ENCODE data around the gene ARMH2. TPM values are rescaled to one million over a fixed set of nuclear protein-coding genes. Genes with fewer than 3 reads are reported as not detected.

The ARMH2 gene
- total RNA-seq, 4 donors from 2014 or later: not detected

DNA sequence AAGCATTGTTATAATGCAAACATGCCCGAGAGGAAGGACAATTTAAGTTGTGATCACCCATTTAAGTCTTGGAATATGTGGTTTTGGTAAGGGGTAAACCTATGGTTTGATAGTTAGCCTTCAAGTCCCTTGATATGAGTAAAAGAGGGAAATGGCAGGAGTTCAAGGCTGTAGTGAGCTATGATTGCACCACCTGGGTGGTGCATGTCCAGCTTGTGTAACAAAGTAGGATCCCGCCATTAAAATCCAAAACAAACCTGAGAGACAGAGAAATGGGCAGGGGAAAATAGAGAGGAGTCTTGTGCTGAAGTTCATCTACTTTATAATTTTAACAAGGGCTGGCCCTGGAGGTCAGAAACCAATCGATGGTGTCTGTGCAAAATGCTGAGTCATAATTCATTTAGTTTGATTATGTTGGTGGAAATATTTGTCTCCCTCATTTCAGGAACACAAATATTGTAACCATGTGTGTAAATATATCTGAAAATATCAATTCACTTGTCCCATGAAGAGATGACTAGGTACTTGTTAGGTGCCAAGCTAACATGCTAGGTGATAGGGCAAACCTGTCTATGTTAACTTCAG lies 23.2 kb upstream of the ARMH2 start:
- Histone ChIP-seq H3K36me3 (no peaks in the 10 kb centered on the region), H3K4me3 (no peak overlapping the region), H3K27me3 (no peaks in the 10 kb centered on the region), H3K9me3 (no peaks in the 10 kb centered on the region), H3K4me1 (no peaks in the 10 kb centered on the region), H3K27ac (no peak overlapping the region)
- intact Hi-C loops (cut with DNase I; ENCODE audit: low total_unique reads): no loop called here
- TF ChIP-seq, protein P1, sequence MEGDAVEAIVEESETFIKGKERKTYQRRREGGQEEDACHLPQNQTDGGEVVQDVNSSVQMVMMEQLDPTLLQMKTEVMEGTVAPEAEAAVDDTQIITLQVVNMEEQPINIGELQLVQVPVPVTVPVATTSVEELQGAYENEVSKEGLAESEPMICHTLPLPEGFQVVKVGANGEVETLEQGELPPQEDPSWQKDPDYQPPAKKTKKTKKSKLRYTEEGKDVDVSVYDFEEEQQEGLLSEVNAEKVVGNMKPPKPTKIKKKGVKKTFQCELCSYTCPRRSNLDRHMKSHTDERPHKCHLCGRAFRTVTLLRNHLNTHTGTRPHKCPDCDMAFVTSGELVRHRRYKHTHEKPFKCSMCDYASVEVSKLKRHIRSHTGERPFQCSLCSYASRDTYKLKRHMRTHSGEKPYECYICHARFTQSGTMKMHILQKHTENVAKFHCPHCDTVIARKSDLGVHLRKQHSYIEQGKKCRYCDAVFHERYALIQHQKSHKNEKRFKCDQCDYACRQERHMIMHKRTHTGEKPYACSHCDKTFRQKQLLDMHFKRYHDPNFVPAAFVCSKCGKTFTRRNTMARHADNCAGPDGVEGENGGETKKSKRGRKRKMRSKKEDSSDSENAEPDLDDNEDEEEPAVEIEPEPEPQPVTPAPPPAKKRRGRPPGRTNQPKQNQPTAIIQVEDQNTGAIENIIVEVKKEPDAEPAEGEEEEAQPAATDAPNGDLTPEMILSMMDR (IDR thresholded peaks at IDR 0.05): no peak
- no peak for TF ChIP-seq POLR2A (IDR thresholded peaks at IDR 0.05)
- no peak for DNase-seq

DNA sequence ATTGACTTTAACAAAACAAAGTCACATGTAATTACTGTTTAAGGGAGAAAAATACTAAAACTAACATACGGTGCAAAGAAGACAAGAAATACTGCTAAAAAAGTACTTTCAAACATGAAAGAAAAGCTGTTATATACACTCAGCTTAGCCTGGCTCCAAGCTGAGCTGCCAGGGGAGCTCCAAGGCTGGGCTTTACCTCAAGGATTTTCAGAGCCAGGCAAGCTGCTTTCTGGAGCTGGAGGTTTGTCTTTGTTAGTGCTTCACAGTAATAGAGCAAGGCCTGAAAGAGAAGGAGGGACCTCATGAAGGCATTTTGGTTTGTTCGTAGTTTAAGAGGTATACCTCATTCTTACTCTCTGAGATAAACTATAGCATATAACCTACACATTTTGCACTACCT lies 19.6 kb upstream of the ARMH2 start:
- H3K9me3 ChIP-seq: no peaks in the 10 kb centered on the region
- intact Hi-C loops (cut with DNase I; ENCODE audit: low total_unique reads): no loop called here

DNA sequence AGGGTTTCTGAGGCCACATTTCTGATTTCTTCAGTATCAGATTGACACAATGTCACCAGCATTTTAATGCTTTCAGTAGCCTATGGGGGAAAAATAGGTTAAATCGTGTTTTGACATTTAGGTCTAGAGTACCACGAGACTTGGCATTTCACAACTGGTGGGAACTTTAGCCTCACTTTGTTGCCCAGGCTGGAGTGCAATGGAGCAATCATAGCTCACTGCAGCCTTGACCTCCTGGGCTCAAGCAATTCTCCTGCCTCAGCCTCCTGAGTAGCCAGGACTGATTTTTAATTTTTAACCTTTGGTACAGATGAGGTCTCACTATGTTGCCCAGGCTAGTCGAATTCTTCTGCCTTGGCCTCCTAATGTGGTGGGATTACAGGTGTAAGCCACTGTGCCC lies 11.0 kb upstream of the ARMH2 start:
- H3K27ac ChIP-seq: no peak overlapping the region
- TF ChIP-seq, protein P1 (IDR thresholded peaks at IDR 0.05): no peak
- TF ChIP-seq POLR2A (IDR thresholded peaks at IDR 0.05): no peak
- DNase-seq: no peak
- H3K4me3 ChIP-seq: no peak overlapping the region
- H3K9me3 ChIP-seq: no peaks in the 10 kb centered on the region
- intact Hi-C loops (cut with DNase I; ENCODE audit: low total_unique reads): no loop called here
- no peaks in the 10 kb centered on the region for H3K4me1 ChIP-seq
- H3K27me3 ChIP-seq: no peaks in the 10 kb centered on the region
- H3K36me3 ChIP-seq: no peaks in the 10 kb centered on the region

More for the DNA sequence above, 19.6 kb upstream of the ARMH2 start:
- Histone ChIP-seq H3K36me3 (no peaks in the 10 kb centered on the region), H3K4me1 (no peaks in the 10 kb centered on the region), H3K27ac (no peak overlapping the region), H3K4me3 (no peak overlapping the region), H3K27me3 (no peaks in the 10 kb centered on the region)
- TF ChIP-seq POLR2A (IDR thresholded peaks at IDR 0.05): no peak
- no peak for DNase-seq

DNA sequence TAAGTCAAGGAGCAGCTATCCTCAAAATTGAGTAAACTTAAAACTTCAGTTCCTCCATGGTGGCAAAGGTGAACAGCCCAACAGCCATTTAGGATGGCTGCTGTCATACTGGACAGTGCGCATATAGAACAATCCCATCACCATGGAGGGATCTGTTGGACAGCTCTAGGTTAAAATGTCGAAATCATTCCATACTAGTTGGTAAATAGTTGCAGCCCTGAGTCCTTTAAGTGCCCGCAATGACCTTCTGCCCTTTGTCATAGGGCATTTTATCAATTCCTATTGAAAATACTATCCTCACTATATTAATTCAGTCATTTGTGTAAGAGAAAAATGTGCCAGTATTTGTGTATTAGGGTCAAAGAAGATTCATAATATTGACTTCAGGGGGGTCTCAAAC lies 8.9 kb upstream of the ARMH2 start:
- H3K27ac ChIP-seq: no peak overlapping the region
- intact Hi-C loops (cut with DNase I; ENCODE audit: low total_unique reads): no loop called here
- H3K4me1 ChIP-seq: no peaks in the 10 kb centered on the region
- no peaks in the 10 kb centered on the region for H3K9me3 ChIP-seq
- no peak overlapping the region for H3K4me3 ChIP-seq
- no peaks in the 10 kb centered on the region for H3K27me3 ChIP-seq
- TF ChIP-seq, protein P1 (IDR thresholded peaks at IDR 0.05): no peak
- no peak for TF ChIP-seq POLR2A (IDR thresholded peaks at IDR 0.05)
- no peaks in the 10 kb centered on the region for H3K36me3 ChIP-seq
- no peak for DNase-seq

DNA sequence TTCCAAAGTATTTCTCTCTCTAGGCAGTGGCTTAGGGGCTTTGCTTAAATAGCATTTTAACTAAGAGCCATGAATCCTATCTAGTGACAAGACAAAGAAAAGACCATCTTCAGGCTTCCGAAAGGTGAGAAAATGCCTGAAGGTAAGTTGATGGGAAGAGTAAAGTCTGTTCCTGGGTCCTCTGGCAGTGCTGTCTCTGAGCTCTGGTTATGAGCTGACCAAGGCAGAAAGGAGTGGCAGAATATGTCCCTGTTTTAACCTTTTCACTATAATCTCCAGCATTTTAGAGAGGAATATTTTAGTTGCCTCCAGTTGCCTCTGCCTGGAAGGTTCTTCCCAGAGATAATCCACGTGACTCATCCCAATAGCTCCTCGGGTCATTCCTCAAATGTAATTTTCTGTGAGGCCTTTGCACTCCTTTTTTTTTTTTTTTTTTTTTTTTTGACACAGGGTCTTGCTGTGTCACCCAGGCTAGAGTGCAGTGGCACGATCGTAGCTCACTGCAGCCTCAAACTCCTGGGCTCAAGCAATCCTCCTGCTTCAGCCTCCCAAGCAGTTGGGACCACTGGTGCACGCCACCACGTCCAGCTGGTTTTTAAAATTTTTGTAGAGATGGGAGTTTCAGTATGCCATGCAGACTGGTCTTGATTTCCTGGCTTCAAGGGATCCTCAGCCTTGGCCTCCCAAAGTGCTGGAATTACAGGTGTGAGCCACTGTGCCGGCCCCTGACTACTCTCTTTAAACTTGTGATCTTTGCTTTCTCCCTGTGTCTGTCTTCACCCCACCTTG lies 3.7 kb upstream of the ARMH2 start:
- intact Hi-C loops (cut with DNase I; ENCODE audit: low total_unique reads): no loop called here
- DNase-seq: no peak
- no peak overlapping the region for H3K27ac ChIP-seq
- TF ChIP-seq, protein P1 (IDR thresholded peaks at IDR 0.05): no peak
- no peak for TF ChIP-seq POLR2A (IDR thresholded peaks at IDR 0.05)
- H3K27me3 ChIP-seq: no peaks in the 10 kb centered on the region
- H3K36me3 ChIP-seq: no peaks in the 10 kb centered on the region
- H3K4me1 ChIP-seq: no peaks in the 10 kb centered on the region
- H3K4me3 ChIP-seq: no peak overlapping the region
- H3K9me3 ChIP-seq: no peaks in the 10 kb centered on the region
